Ishikawa (cell line): Measurements from ENCODE around the gene KCNK16.

Experiments
- CEBPB ChIP-seq: IDR thresholded peaks from 2 replicates; pipeline ENCODE4 v1.6.1; 2012
- CREB1 ChIP-seq: IDR thresholded peaks from 2 replicates; pipeline ENCODE4 v1.6.1; 2012; ENCODE audit warnings: low read depth
- EGR1 ChIP-seq: IDR thresholded peaks from 2 replicates; pipeline ENCODE4 v1.6.1; 2012
- EP300 ChIP-seq: IDR thresholded peaks from 2 replicates; pipeline ENCODE4 v1.6.1; 2012; ENCODE audit warnings: borderline replicate concordance
- FOXM1 ChIP-seq: IDR thresholded peaks from 2 replicates; pipeline ENCODE4 v1.6.1; 2012; ENCODE audit warnings: low read depth, borderline replicate concordance
- MAX ChIP-seq: IDR thresholded peaks from 2 replicates; pipeline ENCODE4 v1.6.1; 2012
- NFIC ChIP-seq: IDR thresholded peaks from 2 replicates; pipeline ENCODE4 v1.6.1; 2012
- RAD21 ChIP-seq: IDR thresholded peaks from 2 replicates; pipeline ENCODE4 v1.6.1; 2012; ENCODE audit warnings: low read depth
- REST ChIP-seq: IDR thresholded peaks from 2 replicates; pipeline ENCODE4 v1.6.1; 2012; ENCODE audit warnings: low read depth, mild to moderate bottlenecking
- TAF1 ChIP-seq: IDR thresholded peaks from 2 replicates; pipeline ENCODE4 v1.6.1; 2012; ENCODE audit warnings: low read depth, mild to moderate bottlenecking
- TCF12 ChIP-seq: IDR thresholded peaks from 2 replicates; pipeline ENCODE4 v1.6.1; 2012; ENCODE audit warnings: low read depth
- TEAD4 ChIP-seq: IDR thresholded peaks from 2 replicates; pipeline ENCODE4 v1.6.1; 2012
- USF1 ChIP-seq: IDR thresholded peaks from 2 replicates; pipeline ENCODE4 v1.6.1; 2012
- YY1 ChIP-seq: IDR thresholded peaks from 2 replicates; pipeline ENCODE4 v1.6.1; 2012; ENCODE audit warnings: low read depth
- ZBTB7A ChIP-seq: IDR thresholded peaks from 2 replicates; pipeline ENCODE4 v1.6.1; 2012; ENCODE audit warnings: low read depth

The KCNK16 gene

GRCh38 chr6:39321761-39322160 is 741 bp downstream of the KCNK16 start:
- TF ChIP-seq USF1 = no peak
- no peak for TF ChIP-seq TCF12
- no peak for TF ChIP-seq CEBPB
- TF ChIP-seq YY1 = no peak
- no peak for TF ChIP-seq TEAD4
- no peak for TF ChIP-seq NFIC
- TF ChIP-seq EGR1 = no peak
- no peak for TF ChIP-seq RAD21
- no peak for TF ChIP-seq MAX
- no peak for TF ChIP-seq FOXM1
- no peak for TF ChIP-seq REST
- TF ChIP-seq TAF1 = no peak
- no peak for TF ChIP-seq CREB1
- TF ChIP-seq ZBTB7A = no peak
- TF ChIP-seq EP300 = no peak

GRCh38 chr6:39320363-39320984 is 2.0 kb downstream of the KCNK16 start:
- TF ChIP-seq CEBPB = no peak
- TF ChIP-seq REST = no peak
- TF ChIP-seq EGR1 = no peak
- TF ChIP-seq YY1 = no peak
- TF ChIP-seq FOXM1 = no peak
- no peak for TF ChIP-seq TCF12

GRCh38 chr6:39319621-39320362 is 2.7 kb downstream of the KCNK16 start:
- TF ChIP-seq REST (no peak), YY1 (no peak), ZBTB7A (no peak), CREB1 (no peak), NFIC (no peak), FOXM1 (no peak), TAF1 (no peak), RAD21 (no peak), EGR1 (no peak), TCF12 (no peak), CEBPB (no peak), EP300 (no peak), USF1 (no peak)

GRCh38 chr6:39317256-39317655 is 5.2 kb downstream of the KCNK16 start:
- no peak for TF ChIP-seq CREB1
- no peak for TF ChIP-seq TEAD4
- TF ChIP-seq YY1 = no peak
- no peak for TF ChIP-seq MAX
- TF ChIP-seq USF1 = no peak
- no peak for TF ChIP-seq RAD21
- no peak for TF ChIP-seq TAF1
- TF ChIP-seq EGR1 = no peak
- no peak for TF ChIP-seq ZBTB7A
- no peak for TF ChIP-seq FOXM1
- TF ChIP-seq EP300 = no peak
- TF ChIP-seq REST = no peak
